ENCODE results near the gene LSS. TPM values are rescaled to one million over a fixed set of nuclear protein-coding genes. Genes with fewer than 3 reads are reported as not detected.

LSS gene
- total and polyA plus RNA-seq, 5 experiments from 2014 or later = 12.3 to 47.6 (median 14.6) TPM

GRCh38 chr21:46193829-46194373 lies 34.7 kb downstream of the LSS start:
- no peak overlapping the region for H3K4me3 Mint-ChIP-seq
- no peaks in the 10 kb centered on the region for H3K4me1 Mint-ChIP-seq
- H3K9me3 Mint-ChIP-seq = no peaks in the 10 kb centered on the region
- no peaks in the 10 kb centered on the region for H3K27me3 Mint-ChIP-seq
- POLR2A ChIA-PET = interaction anchor here (0.5 kb wide), 1 partner anchor 220 kb away, joined by 3 read pairs; no protein-coding TSS in a partner anchor
- H3K36me3 Mint-ChIP-seq = peaks cover 8 to 44% (median 13%) of the 10 kb centered on the region in 3 donors
- DNase-seq = no peak
- ATAC-seq = no peak
- peak overlapping the region in 1 of 10 donors; percentile 39 for H3K27ac Mint-ChIP-seq

GRCh38 chr21:46191686-46192575 lies 36.6 kb downstream of the LSS start:
- peaks cover 8 to 25% (median 11%) of the 10 kb centered on the region in 3 donors for H3K36me3 Mint-ChIP-seq
- ATAC-seq (no peak), DNase-seq (no peak)
- no peak overlapping the region for H3K27ac Mint-ChIP-seq
- H3K9me3 Mint-ChIP-seq = no peaks in the 10 kb centered on the region
- H3K4me1 Mint-ChIP-seq = peaks cover 0 to 1% (median 0%) of the 10 kb centered on the region in 4 donors
- H3K27me3 Mint-ChIP-seq = no peaks in the 10 kb centered on the region
- POLR2A ChIA-PET = no interaction called here
- H3K4me3 Mint-ChIP-seq = no peak overlapping the region

- Mint-ChIP-seq H3K27me3 (no peaks in the 10 kb centered on the region), H3K27ac (peak overlapping the region in 1 of 10 donors; percentile 7), H3K4me3 (no peak overlapping the region), H3K36me3 (peaks cover 5 to 18% (median 6%) of the 10 kb centered on the region in 3 donors), H3K9me3 (no peaks in the 10 kb centered on the region), H3K4me1 (peaks cover 0 to 1% (median 0%) of the 10 kb centered on the region in 4 donors)
- no peak for ATAC-seq
- DNase-seq = no peak
- POLR2A ChIA-PET = no interaction called here
Measured at GRCh38 chr21:46191257-46191685, 37.3 kb downstream of the LSS start.

GRCh38 chr21:46190491-46191131 lies 38.0 kb downstream of the LSS start:
- Mint-ChIP-seq H3K4me1 (peaks cover 0 to 3% (median under 1%) of the 10 kb centered on the region in 4 donors), H3K9me3 (no peaks in the 10 kb centered on the region), H3K4me3 (no peak overlapping the region), H3K27me3 (no peaks in the 10 kb centered on the region), H3K36me3 (peaks cover 4 to 12% (median 4%) of the 10 kb centered on the region in 3 donors), H3K27ac (peak overlapping the region in 1 of 10 donors; percentile 45)
- no peak for ATAC-seq
- no peak for DNase-seq
- POLR2A ChIA-PET = no interaction called here

GRCh38 chr21:46189959-46190490 lies 38.5 kb downstream of the LSS start:
- ATAC-seq (no peak), DNase-seq (no peak)
- Mint-ChIP-seq H3K4me3 (no peak overlapping the region), H3K27ac (peak overlapping the region in 1 of 10 donors; percentile 45), H3K27me3 (no peaks in the 10 kb centered on the region), H3K9me3 (no peaks in the 10 kb centered on the region), H3K36me3 (peaks cover 4 to 9% (median 4%) of the 10 kb centered on the region in 3 donors), H3K4me1 (peaks cover 0 to 6% (median 4%) of the 10 kb centered on the region in 4 donors)
- POLR2A ChIA-PET = no interaction called here

GRCh38 chr21:46189213-46189958 lies 39.2 kb downstream of the LSS start:
- no peaks in the 10 kb centered on the region for H3K27me3 Mint-ChIP-seq
- no peaks in the 10 kb centered on the region for H3K9me3 Mint-ChIP-seq
- H3K36me3 Mint-ChIP-seq = peaks cover 4 to 6% (median 4%) of the 10 kb centered on the region in 3 donors
- POLR2A ChIA-PET = no interaction called here
- H3K4me3 Mint-ChIP-seq = no peak overlapping the region
- DNase-seq (no peak), ATAC-seq (no peak)
- H3K27ac Mint-ChIP-seq = peak overlapping the region in 2 of 10 donors; percentile 6 to 90
- H3K4me1 Mint-ChIP-seq = peaks cover 0 to 11% (median 7%) of the 10 kb centered on the region in 4 donors

GRCh38 chr21:46188226-46189212 lies 40.1 kb downstream of the LSS start:
- Mint-ChIP-seq H3K27me3 (no peaks in the 10 kb centered on the region), H3K4me1 (peaks cover 0 to 11% (median 7%) of the 10 kb centered on the region in 4 donors), H3K27ac (peak overlapping the region in 3 of 10 donors; percentile 63 to 90 (median 81)), H3K4me3 (no peak overlapping the region), H3K9me3 (no peaks in the 10 kb centered on the region), H3K36me3 (peaks cover 0 to 4% (median 0%) of the 10 kb centered on the region in 3 donors)
- ATAC-seq (no peak), DNase-seq (no peak)
- POLR2A ChIA-PET = interaction anchor here (0.7 kb wide), 1 partner anchor 39 kb away, joined by 3 read pairs; no protein-coding TSS in a partner anchor

GRCh38 chr21:46187814-46188213 lies 40.8 kb downstream of the LSS start:
- H3K36me3 Mint-ChIP-seq = peaks cover 0 to 4% (median 0%) of the 10 kb centered on the region in 3 donors
- H3K4me3 Mint-ChIP-seq = peak overlapping the region in 1 of 10 donors; percentile 7
- no peak for ATAC-seq
- POLR2A ChIA-PET = interaction anchor here (0.7 kb wide), 1 partner anchor 40 kb away, joined by 3 read pairs; no protein-coding TSS in a partner anchor
- H3K27ac Mint-ChIP-seq = peak overlapping the region in 2 of 10 donors; percentile 53 to 63
- no peak for DNase-seq
- peaks cover 0 to 14% (median 7%) of the 10 kb centered on the region in 4 donors for H3K4me1 Mint-ChIP-seq
- no peaks in the 10 kb centered on the region for H3K9me3 Mint-ChIP-seq
- H3K27me3 Mint-ChIP-seq = no peaks in the 10 kb centered on the region

- POLR2A ChIA-PET = no interaction called here
- no peak for ATAC-seq
- peaks cover 0 to 4% (median 0%) of the 10 kb centered on the region in 3 donors for H3K36me3 Mint-ChIP-seq
- peak overlapping the region in 1 of 10 donors; percentile 53 for H3K27ac Mint-ChIP-seq
- H3K27me3 Mint-ChIP-seq = no peaks in the 10 kb centered on the region
- no peak for DNase-seq
- H3K9me3 Mint-ChIP-seq = no peaks in the 10 kb centered on the region
- H3K4me3 Mint-ChIP-seq = no peak overlapping the region
- peaks cover 0 to 15% (median 7%) of the 10 kb centered on the region in 4 donors for H3K4me1 Mint-ChIP-seq
Measured at GRCh38 chr21:46187261-46187660, 41.3 kb downstream of the LSS start.

GRCh38 chr21:46185716-46186115 lies 42.9 kb downstream of the LSS start:
- H3K36me3 Mint-ChIP-seq = peaks cover 0 to 4% (median 0%) of the 10 kb centered on the region in 3 donors
- H3K27ac Mint-ChIP-seq = peak overlapping the region in 6 of 10 donors; percentile 16 to 88 (median 68)
- H3K27me3 Mint-ChIP-seq = no peaks in the 10 kb centered on the region
- H3K9me3 Mint-ChIP-seq = no peaks in the 10 kb centered on the region
- POLR2A ChIA-PET = interaction anchor here (0.6 kb wide), 1 partner anchor 13 kb away, joined by 3 read pairs; no protein-coding TSS in a partner anchor
- no peak for DNase-seq
- H3K4me3 Mint-ChIP-seq = peak overlapping the region in 7 of 10 donors; percentile 19 to 91 (median 81)
- H3K4me1 Mint-ChIP-seq = peaks cover 0 to 15% (median 7%) of the 10 kb centered on the region in 4 donors
- no peak for ATAC-seq
